ENCODE results near the gene TNFRSF11A.

Gene TNFRSF11A

GRCh38 chr18:62394006-62394763, 69.1 kb downstream of the TNFRSF11A start:
- TF ChIP-seq, protein P1, sequence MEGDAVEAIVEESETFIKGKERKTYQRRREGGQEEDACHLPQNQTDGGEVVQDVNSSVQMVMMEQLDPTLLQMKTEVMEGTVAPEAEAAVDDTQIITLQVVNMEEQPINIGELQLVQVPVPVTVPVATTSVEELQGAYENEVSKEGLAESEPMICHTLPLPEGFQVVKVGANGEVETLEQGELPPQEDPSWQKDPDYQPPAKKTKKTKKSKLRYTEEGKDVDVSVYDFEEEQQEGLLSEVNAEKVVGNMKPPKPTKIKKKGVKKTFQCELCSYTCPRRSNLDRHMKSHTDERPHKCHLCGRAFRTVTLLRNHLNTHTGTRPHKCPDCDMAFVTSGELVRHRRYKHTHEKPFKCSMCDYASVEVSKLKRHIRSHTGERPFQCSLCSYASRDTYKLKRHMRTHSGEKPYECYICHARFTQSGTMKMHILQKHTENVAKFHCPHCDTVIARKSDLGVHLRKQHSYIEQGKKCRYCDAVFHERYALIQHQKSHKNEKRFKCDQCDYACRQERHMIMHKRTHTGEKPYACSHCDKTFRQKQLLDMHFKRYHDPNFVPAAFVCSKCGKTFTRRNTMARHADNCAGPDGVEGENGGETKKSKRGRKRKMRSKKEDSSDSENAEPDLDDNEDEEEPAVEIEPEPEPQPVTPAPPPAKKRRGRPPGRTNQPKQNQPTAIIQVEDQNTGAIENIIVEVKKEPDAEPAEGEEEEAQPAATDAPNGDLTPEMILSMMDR (IDR thresholded peaks at IDR 0.05; ENCODE audit: low read depth, low read length): no peak
- no peak for TF ChIP-seq EZH2phosphoT487 (IDR thresholded peaks at IDR 0.05; ENCODE audit: low read depth)
- Histone ChIP-seq H4K20me1 (ENCODE audit: insufficient read depth, low read length) (no peaks in the 10 kb centered on the region), H2AFZ (ENCODE audit: low read depth, low read length) (no peak overlapping the region), H3K27ac (ENCODE audit: low read length) (no peak overlapping the region), H3K79me2 (ENCODE audit: low read length) (no peaks in the 10 kb centered on the region), H3K4me1 (ENCODE audit: low read length) (no peaks in the 10 kb centered on the region; the same call in 1 of the 2 replicates), H3K4me3 (ENCODE audit: low read length) (no peak overlapping the region), H3K4me2 (ENCODE audit: low read length) (no peak overlapping the region), H3K9ac (ENCODE audit: low read length) (no peak overlapping the region), H3K36me3 (replicated peaks; ENCODE audit: low read depth, low read length) (no peaks in the 10 kb centered on the region), H3K9me3 (ENCODE audit: insufficient read depth, low read length) (no peaks in the 10 kb centered on the region), H3K27me3 (ENCODE audit: low read depth, low read length) (peaks cover 41% of the 10 kb centered on the region)

GRCh38 chr18:62396381-62396780, 71.3 kb downstream of the TNFRSF11A start:
- Histone ChIP-seq H3K4me1 (ENCODE audit: low read length) (peaks cover 7% of the 10 kb centered on the region; the same call in 1 of the 2 replicates), H2AFZ (ENCODE audit: low read depth, low read length) (no peak overlapping the region), H3K9ac (ENCODE audit: low read length) (no peak overlapping the region), H3K9me3 (ENCODE audit: insufficient read depth, low read length) (no peaks in the 10 kb centered on the region), H3K79me2 (ENCODE audit: low read length) (no peaks in the 10 kb centered on the region), H3K36me3 (replicated peaks; ENCODE audit: low read depth, low read length) (no peaks in the 10 kb centered on the region), H3K4me2 (ENCODE audit: low read length) (no peak overlapping the region), H3K4me3 (ENCODE audit: low read length) (no peak overlapping the region), H4K20me1 (ENCODE audit: insufficient read depth, low read length) (no peaks in the 10 kb centered on the region), H3K27ac (ENCODE audit: low read length) (no peak overlapping the region), H3K27me3 (ENCODE audit: low read depth, low read length) (peaks cover 40% of the 10 kb centered on the region)
- TF ChIP-seq, protein P1 (IDR thresholded peaks at IDR 0.05; ENCODE audit: low read depth, low read length): no peak
- no peak for TF ChIP-seq EZH2phosphoT487 (IDR thresholded peaks at IDR 0.05; ENCODE audit: low read depth)

DNA sequence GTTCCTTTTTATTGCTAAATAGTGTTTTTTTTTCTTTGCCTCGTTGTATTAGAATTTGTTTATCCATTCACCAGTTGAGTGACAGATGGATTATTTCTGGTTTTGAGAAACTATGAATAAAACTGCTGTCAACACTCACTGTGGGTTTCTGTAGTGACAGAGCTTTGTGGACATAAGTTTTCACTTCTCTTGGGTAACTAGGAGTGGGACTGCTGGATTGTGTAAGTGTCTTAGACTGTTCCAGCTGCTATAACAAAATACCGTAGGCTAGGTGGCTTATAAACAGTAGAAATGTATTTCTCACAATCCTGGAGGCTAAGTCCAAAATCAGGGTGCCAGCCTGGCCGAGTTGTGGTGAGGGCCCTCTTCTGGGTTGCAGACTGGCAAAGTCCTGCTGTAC, 71.9 kb downstream of the TNFRSF11A start:
- Histone ChIP-seq H3K9ac (ENCODE audit: low read length) (no peak overlapping the region), H3K4me1 (ENCODE audit: low read length) (peaks cover 7% of the 10 kb centered on the region; the same call in 1 of the 2 replicates), H2AFZ (ENCODE audit: low read depth, low read length) (no peak overlapping the region), H3K9me3 (ENCODE audit: insufficient read depth, low read length) (no peaks in the 10 kb centered on the region), H3K36me3 (replicated peaks; ENCODE audit: low read depth, low read length) (no peaks in the 10 kb centered on the region), H3K4me3 (ENCODE audit: low read length) (no peak overlapping the region), H3K27me3 (ENCODE audit: low read depth, low read length) (peaks cover 39% of the 10 kb centered on the region), H4K20me1 (ENCODE audit: insufficient read depth, low read length) (no peaks in the 10 kb centered on the region), H3K79me2 (ENCODE audit: low read length) (no peaks in the 10 kb centered on the region), H3K27ac (ENCODE audit: low read length) (no peak overlapping the region), H3K4me2 (ENCODE audit: low read length) (no peak overlapping the region)
- no peak for TF ChIP-seq EZH2phosphoT487 (IDR thresholded peaks at IDR 0.05; ENCODE audit: low read depth)
- TF ChIP-seq, protein P1 (IDR thresholded peaks at IDR 0.05; ENCODE audit: low read depth, low read length): no peak

GRCh38 chr18:62398291-62398690, 73.2 kb downstream of the TNFRSF11A start:
- Histone ChIP-seq H3K27me3 (ENCODE audit: low read depth, low read length) (peaks cover 33% of the 10 kb centered on the region), H3K9ac (ENCODE audit: low read length) (no peak overlapping the region), H2AFZ (ENCODE audit: low read depth, low read length) (no peak overlapping the region), H3K4me2 (ENCODE audit: low read length) (no peak overlapping the region), H3K4me1 (ENCODE audit: low read length) (peaks cover 7% of the 10 kb centered on the region; the same call in 1 of the 2 replicates), H4K20me1 (ENCODE audit: insufficient read depth, low read length) (no peaks in the 10 kb centered on the region), H3K79me2 (ENCODE audit: low read length) (no peaks in the 10 kb centered on the region), H3K4me3 (ENCODE audit: low read length) (no peak overlapping the region), H3K9me3 (ENCODE audit: insufficient read depth, low read length) (no peaks in the 10 kb centered on the region), H3K36me3 (replicated peaks; ENCODE audit: low read depth, low read length) (no peaks in the 10 kb centered on the region), H3K27ac (ENCODE audit: low read length) (no peak overlapping the region)
- TF ChIP-seq, protein P1 (IDR thresholded peaks at IDR 0.05; ENCODE audit: low read depth, low read length): no peak

Measured in OCI-LY3 (cell line).